Fibroblast of lung (primary cell): ENCODE results near the gene LRRC8D. TPM values are rescaled to one million over a fixed set of nuclear protein-coding genes. Genes with fewer than 3 reads are reported as not detected.

Experiments used
- DNase-seq, 2 donors: peaks; one replicate each; pipeline versions ENCODE4 v3.0.0 to v3.0.0-alpha.2; 2010; ENCODE audit warnings: low read depth in 2 of 2
- H2AFZ ChIP-seq: 2 replicates; pipeline ENCODE4 v1.5.1; 2012; ENCODE audit warnings: low read length, control low read depth, inconsistent platforms
- H3K27ac ChIP-seq: 2 replicates; pipeline ENCODE4 v1.5.1; 2011; ENCODE audit warnings: low read length, control low read depth; ENCODE audit not compliant: insufficient read depth
- H3K27me3 ChIP-seq: 2 replicates; pipeline ENCODE4 v1.5.1; 2011; ENCODE audit warnings: mild to moderate bottlenecking, low read length; ENCODE audit not compliant: control insufficient read depth, insufficient read depth
- H3K36me3 ChIP-seq: 2 replicates; pipeline ENCODE4 v1.5.1; 2011; ENCODE audit warnings: low read length; ENCODE audit not compliant: control insufficient read depth, insufficient read depth
- H3K4me1 ChIP-seq: 2 replicates; pipeline ENCODE4 v1.5.1; 2011; ENCODE audit warnings: low read length; ENCODE audit not compliant: control insufficient read depth, insufficient read depth; ENCODE audit errors: extremely low read depth
- H3K4me2 ChIP-seq: 2 replicates; pipeline ENCODE4 v1.5.1; 2011; ENCODE audit warnings: low read length, control low read depth; ENCODE audit not compliant: insufficient read depth; ENCODE audit errors: extremely low read depth
- H3K4me3 ChIP-seq, 4 experiments: fragments of 200-600 bp in 1 of 4; sonication (generic) in 1 of 4; replicated peaks in 1 of 4; 2 replicates each; pipeline ENCODE4 v1.5.1; 2011 to 2016; ENCODE audit warnings: low read length in 4 of 4, low read depth in 3 of 4, mild to moderate bottlenecking in 3 of 4, control low read depth in 2 of 4, inconsistent platforms in 1 of 4, mixed read lengths in 1 of 4; ENCODE audit not compliant: insufficient read depth in 1 of 4; ENCODE audit errors: control extremely low read depth in 1 of 4
- H3K79me2 ChIP-seq: 2 replicates; pipeline ENCODE4 v1.5.1; 2012; ENCODE audit warnings: mild to moderate bottlenecking, low read length, inconsistent platforms; ENCODE audit not compliant: control insufficient read depth, insufficient read depth
- H3K9ac ChIP-seq: 2 replicates; pipeline ENCODE4 v1.5.1; 2011; ENCODE audit warnings: mild to moderate bottlenecking, low read length, control low read depth; ENCODE audit not compliant: insufficient read depth
- H3K9me3 ChIP-seq: 2 replicates; pipeline ENCODE4 v1.5.1; 2012; ENCODE audit warnings: low read depth, low read length; ENCODE audit not compliant: control insufficient read depth, insufficient read depth
- H4K20me1 ChIP-seq: 2 replicates; pipeline ENCODE4 v1.5.1; 2011; ENCODE audit warnings: low read length; ENCODE audit not compliant: control insufficient read depth, insufficient read depth; ENCODE audit errors: extremely low read depth
- EZH2 ChIP-seq: IDR thresholded peaks from 2 replicates; pipeline ENCODE4 v1.5.1; 2012; ENCODE audit warnings: low read length, control low read depth, mild to moderate bottlenecking; ENCODE audit errors: missing control alignments
- polyA plus RNA-seq, 2 donors: library from polyadenylated mRNA; depleted of rRNA in 1 of 2; stranded (reverse) in 1 of 2; unstranded in 1 of 2; fragments of >200 nt; gene quantifications; 2 replicates each; pipeline ENCODE4 v1.2.1, GENCODE V29; 2011 to 2012; ENCODE audit warnings: missing spikeins in 1 of 2
- total RNA-seq: library from RNA; depleted of rRNA; stranded (reverse); fragments of >200 nt; gene quantifications from 2 replicates; pipeline ENCODE4 v1.2.1, GENCODE V29; 2014
- TF ChIP-seq, protein P1 (sequence below), 2 donors: IDR thresholded peaks in 1 of 2; conservative IDR thresholded peaks in 1 of 2; 1 replicate in 1 of 2; 2 replicates in 1 of 2; pipeline ENCODE4 v1.5.1; 2011 to 2012; ENCODE audit warnings: low read length in 2 of 2, control low read depth in 1 of 2, inconsistent platforms in 1 of 2, low read depth in 1 of 2, mild to moderate bottlenecking in 1 of 2

The LRRC8D gene
- total and polyA plus RNA-seq, 2 donors (not counting 1 experiment from before 2014, with no cell fraction given), result 41.0 to 58.1 TPM

DNA sequence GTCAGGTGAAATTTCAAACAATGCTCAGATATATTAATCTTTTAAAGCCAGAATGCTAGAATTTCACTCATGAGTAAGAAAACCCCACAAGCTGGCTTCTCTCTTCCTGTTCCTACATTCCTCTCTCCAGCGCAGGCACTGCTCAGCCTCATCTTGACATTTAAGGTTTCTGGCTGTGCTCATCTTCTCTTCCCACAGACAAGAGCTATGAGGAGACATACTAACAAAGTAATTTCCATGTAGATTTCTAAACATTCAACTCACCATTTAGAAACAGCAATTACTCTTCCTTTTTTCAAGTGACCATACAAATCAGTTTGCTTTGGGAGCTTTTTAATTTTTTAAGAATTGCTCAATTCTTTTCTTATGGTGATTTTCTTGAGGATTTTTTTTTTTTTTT, 7.8 kb upstream of the LRRC8D start:
- no peak overlapping the region for H3K27ac ChIP-seq
- no peaks in the 10 kb centered on the region for H4K20me1 ChIP-seq
- TF ChIP-seq, protein P1, sequence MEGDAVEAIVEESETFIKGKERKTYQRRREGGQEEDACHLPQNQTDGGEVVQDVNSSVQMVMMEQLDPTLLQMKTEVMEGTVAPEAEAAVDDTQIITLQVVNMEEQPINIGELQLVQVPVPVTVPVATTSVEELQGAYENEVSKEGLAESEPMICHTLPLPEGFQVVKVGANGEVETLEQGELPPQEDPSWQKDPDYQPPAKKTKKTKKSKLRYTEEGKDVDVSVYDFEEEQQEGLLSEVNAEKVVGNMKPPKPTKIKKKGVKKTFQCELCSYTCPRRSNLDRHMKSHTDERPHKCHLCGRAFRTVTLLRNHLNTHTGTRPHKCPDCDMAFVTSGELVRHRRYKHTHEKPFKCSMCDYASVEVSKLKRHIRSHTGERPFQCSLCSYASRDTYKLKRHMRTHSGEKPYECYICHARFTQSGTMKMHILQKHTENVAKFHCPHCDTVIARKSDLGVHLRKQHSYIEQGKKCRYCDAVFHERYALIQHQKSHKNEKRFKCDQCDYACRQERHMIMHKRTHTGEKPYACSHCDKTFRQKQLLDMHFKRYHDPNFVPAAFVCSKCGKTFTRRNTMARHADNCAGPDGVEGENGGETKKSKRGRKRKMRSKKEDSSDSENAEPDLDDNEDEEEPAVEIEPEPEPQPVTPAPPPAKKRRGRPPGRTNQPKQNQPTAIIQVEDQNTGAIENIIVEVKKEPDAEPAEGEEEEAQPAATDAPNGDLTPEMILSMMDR (conservative IDR thresholded peaks at IDR 0.05 in 1 of 2, IDR thresholded peaks at IDR 0.05 in 1 of 2; ENCODE audit: low read depth in 1 of 2, low read length in 2 of 2), result no peak
- TF ChIP-seq EZH2, result no peak
- DNase-seq, result peak in 1 of 2 donors; percentile 34
- no peak overlapping the region for H3K4me2 ChIP-seq
- no peak overlapping the region for H3K4me3 ChIP-seq
- H3K36me3 ChIP-seq, result no peaks in the 10 kb centered on the region
- H3K4me1 ChIP-seq, result no peaks in the 10 kb centered on the region
- H3K9ac ChIP-seq, result no peak overlapping the region
- no peaks in the 10 kb centered on the region for H3K27me3 ChIP-seq
- H2AFZ ChIP-seq, result no peak overlapping the region
- no peaks in the 10 kb centered on the region for H3K9me3 ChIP-seq
- H3K79me2 ChIP-seq, result no peaks in the 10 kb centered on the region

DNA sequence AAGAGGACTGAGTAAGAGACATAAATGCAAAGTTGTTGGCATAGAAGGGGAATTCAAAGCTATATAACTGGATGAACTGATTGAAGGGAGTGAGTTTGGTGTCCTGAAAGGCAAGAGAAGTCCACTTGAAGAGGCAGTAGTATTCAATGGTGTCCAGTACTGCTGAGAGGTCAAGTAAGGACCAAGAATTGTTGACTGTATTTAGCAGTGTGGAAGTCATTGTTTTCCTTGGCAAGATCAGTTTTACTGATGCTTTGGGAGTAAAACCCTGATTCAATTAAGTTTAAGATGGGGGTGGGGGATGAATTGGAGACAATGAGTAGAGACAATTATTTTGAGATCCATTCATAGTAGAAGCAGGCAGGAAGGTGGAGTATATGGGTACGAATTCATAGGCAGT, 5.8 kb upstream of the LRRC8D start:
- no peak overlapping the region for H3K4me3 ChIP-seq
- no peaks in the 10 kb centered on the region for H3K27me3 ChIP-seq
- TF ChIP-seq, protein P1 (conservative IDR thresholded peaks at IDR 0.05 in 1 of 2, IDR thresholded peaks at IDR 0.05 in 1 of 2; ENCODE audit: low read depth in 1 of 2, low read length in 2 of 2), result no peak
- TF ChIP-seq EZH2, result no peak
- no peaks in the 10 kb centered on the region for H3K79me2 ChIP-seq
- no peak overlapping the region for H3K4me2 ChIP-seq
- no peak overlapping the region for H2AFZ ChIP-seq
- H4K20me1 ChIP-seq, result no peaks in the 10 kb centered on the region
- DNase-seq, result no peak
- no peaks in the 10 kb centered on the region for H3K9me3 ChIP-seq
- H3K27ac ChIP-seq, result no peak overlapping the region
- no peaks in the 10 kb centered on the region for H3K36me3 ChIP-seq
- no peaks in the 10 kb centered on the region for H3K4me1 ChIP-seq
- H3K9ac ChIP-seq, result no peak overlapping the region

DNA sequence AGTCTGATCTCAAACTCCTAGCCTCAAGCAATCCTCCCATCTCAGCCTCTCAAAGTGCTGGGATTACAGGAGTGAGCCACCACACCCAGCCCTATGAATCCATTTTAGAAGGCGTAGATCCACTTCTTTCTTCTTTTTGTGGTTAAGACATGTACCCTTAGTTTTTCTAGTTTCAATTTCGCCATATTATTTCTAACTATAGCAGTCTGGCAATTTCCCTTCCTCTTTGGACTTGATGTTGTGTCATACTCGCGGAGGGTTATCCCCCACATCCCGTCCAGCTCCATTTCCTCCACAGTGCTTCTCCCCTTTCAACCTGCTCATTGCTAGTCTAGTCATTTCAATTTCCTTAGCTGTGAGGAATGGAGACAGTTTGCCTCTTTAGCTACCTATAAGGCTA, 5.2 kb upstream of the LRRC8D start:
- no peak overlapping the region for H2AFZ ChIP-seq
- no peaks in the 10 kb centered on the region for H3K79me2 ChIP-seq
- H3K36me3 ChIP-seq, result no peaks in the 10 kb centered on the region
- no peaks in the 10 kb centered on the region for H3K4me1 ChIP-seq
- H3K4me3 ChIP-seq, result no peak overlapping the region
- no peak overlapping the region for H3K4me2 ChIP-seq
- H4K20me1 ChIP-seq, result no peaks in the 10 kb centered on the region
- no peak overlapping the region for H3K27ac ChIP-seq
- H3K9me3 ChIP-seq, result no peaks in the 10 kb centered on the region
- H3K9ac ChIP-seq, result no peak overlapping the region
- TF ChIP-seq, protein P1 (conservative IDR thresholded peaks at IDR 0.05 in 1 of 2, IDR thresholded peaks at IDR 0.05 in 1 of 2; ENCODE audit: low read depth in 1 of 2, low read length in 2 of 2), result no peak
- no peak for TF ChIP-seq EZH2
- DNase-seq, result no peak
- no peaks in the 10 kb centered on the region for H3K27me3 ChIP-seq
